Hepatocyte (in vitro differentiated cells): ENCODE measurements around the gene SERPINB6.

Source experiments
- CTCF ChIP-seq: fragments of 200-600 bp; sonication (generic); IDR thresholded peaks from 2 replicates; pipeline ENCODE4 v1.5.1; 2016; ENCODE audit warnings: antibody characterized with exemption, mild to moderate bottlenecking; ENCODE audit not compliant: poor library complexity
- EZH2 ChIP-seq: fragments of 200-600 bp; sonication (generic); IDR thresholded peaks from 2 replicates; pipeline ENCODE4 v1.6.1; 2016; ENCODE audit warnings: antibody characterized with exemption, mild to moderate bottlenecking, borderline replicate concordance
- EZH2phosphoT487 ChIP-seq: fragments of 200-600 bp; sonication (generic); IDR thresholded peaks from one replicate; pipeline ENCODE4 v1.6.1; 2018; ENCODE audit warnings: antibody characterized with exemption, mild to moderate bottlenecking, low read depth, moderate library complexity; ENCODE audit not compliant: unreplicated experiment, severe bottlenecking

GRCh38 chr6:3015144-3015543 is 43.8 kb upstream of the SERPINB6 start:
- TF ChIP-seq CTCF = no peak
- TF ChIP-seq EZH2 = no peak
- TF ChIP-seq EZH2phosphoT487 = no peak
